ENCODE data around the gene BAZ2B.

BAZ2B gene

GRCh38 chr2:159573846-159574606 is 42.3 kb downstream of the BAZ2B start:
- DNase-seq (ENCODE audit: low read depth) = no peak

- no peak for DNase-seq (ENCODE audit: low read depth)
Observed at GRCh38 chr2:159573294-159573693, 43.1 kb downstream of the BAZ2B start.

- no peak for DNase-seq (ENCODE audit: low read depth)
Observed at GRCh38 chr2:159572459-159572858, 43.9 kb downstream of the BAZ2B start.

GRCh38 chr2:159571540-159572260 is 44.6 kb downstream of the BAZ2B start:
- no peak for DNase-seq (ENCODE audit: low read depth)

- DNase-seq (ENCODE audit: low read depth) = no peak
Observed at GRCh38 chr2:159564081-159564480, 52.3 kb downstream of the BAZ2B start.

GRCh38 chr2:159562248-159562647 is 54.1 kb downstream of the BAZ2B start:
- DNase-seq (ENCODE audit: low read depth) = no peak

- DNase-seq (ENCODE audit: low read depth) = no peak
Observed at GRCh38 chr2:159561786-159562185, 54.6 kb downstream of the BAZ2B start.

- no peak for DNase-seq (ENCODE audit: low read depth)
Observed at GRCh38 chr2:159561242-159561641, 55.1 kb downstream of the BAZ2B start.

GRCh38 chr2:159559034-159559433 is 57.3 kb downstream of the BAZ2B start:
- DNase-seq (ENCODE audit: low read depth) = no peak

- no peak for DNase-seq (ENCODE audit: low read depth)
Observed at GRCh38 chr2:159558479-159558878, 57.9 kb downstream of the BAZ2B start.

- DNase-seq (ENCODE audit: low read depth) = no peak
Observed at GRCh38 chr2:159557437-159558034, 58.8 kb downstream of the BAZ2B start.

GRCh38 chr2:159555651-159556392 is 60.5 kb downstream of the BAZ2B start:
- DNase-seq (ENCODE audit: low read depth) = no peak

GRCh38 chr2:159553727-159554126 is 62.6 kb downstream of the BAZ2B start:
- no peak for DNase-seq (ENCODE audit: low read depth)

- no peak for DNase-seq (ENCODE audit: low read depth)
Observed at GRCh38 chr2:159551806-159552205, 64.5 kb downstream of the BAZ2B start.

- no peak for DNase-seq (ENCODE audit: low read depth)
Observed at GRCh38 chr2:159550231-159550630, 66.1 kb downstream of the BAZ2B start.

GRCh38 chr2:159549234-159549633 is 67.1 kb downstream of the BAZ2B start:
- DNase-seq (ENCODE audit: low read depth) = no peak

GRCh38 chr2:159546716-159547430 is 69.5 kb downstream of the BAZ2B start:
- DNase-seq (ENCODE audit: low read depth) = no peak

- DNase-seq (ENCODE audit: low read depth) = no peak
Observed at GRCh38 chr2:159546039-159546438, 70.3 kb downstream of the BAZ2B start.

GRCh38 chr2:159545085-159545484 is 71.3 kb downstream of the BAZ2B start:
- no peak for DNase-seq (ENCODE audit: low read depth)

- DNase-seq (ENCODE audit: low read depth) = no peak
Observed at GRCh38 chr2:159542101-159542500, 74.2 kb downstream of the BAZ2B start.

- no peak for DNase-seq (ENCODE audit: low read depth)
Observed at GRCh38 chr2:159539701-159540100, 76.6 kb downstream of the BAZ2B start.

GRCh38 chr2:159538801-159539200 is 77.5 kb downstream of the BAZ2B start:
- no peak for DNase-seq (ENCODE audit: low read depth)
